CD1c-positive myeloid dendritic cell (primary cell): Measurements from ENCODE around the gene FPR3.

Experiments
- DNase-seq: peaks from one replicate; pipeline ENCODE4 v3.0.0-alpha.2; 2016; ENCODE audit errors: extremely low spot score

Gene FPR3

DNA sequence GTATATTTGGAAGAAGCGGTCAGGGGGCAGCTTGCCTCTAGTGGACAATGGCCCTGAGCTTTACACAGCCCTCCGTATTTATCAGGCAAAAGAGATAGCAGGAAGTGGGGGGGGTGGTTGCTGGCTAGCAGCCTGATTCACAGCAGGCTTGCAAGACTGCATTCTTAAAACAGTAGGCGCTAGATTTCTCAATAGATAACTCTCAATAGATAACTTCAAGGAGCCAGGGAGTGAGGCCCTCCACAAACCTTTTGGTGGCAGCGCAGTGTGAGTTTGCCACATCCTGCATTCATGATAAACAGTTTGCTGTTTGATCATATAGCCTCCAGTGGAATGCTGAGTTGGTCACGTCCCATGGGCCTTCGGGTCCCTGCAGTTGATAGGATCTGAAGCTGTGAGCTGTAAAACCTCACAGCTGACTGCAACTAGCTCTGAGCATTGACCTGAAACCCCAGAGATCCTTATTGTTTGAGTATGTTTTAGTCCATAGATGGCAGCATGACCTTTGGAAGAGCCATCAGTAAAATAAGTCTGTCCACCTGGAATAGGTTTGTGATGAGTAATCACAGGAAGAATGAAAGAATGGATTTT lies 12.2 kb downstream of the FPR3 start:
- peak; percentile 75 for DNase-seq

DNA sequence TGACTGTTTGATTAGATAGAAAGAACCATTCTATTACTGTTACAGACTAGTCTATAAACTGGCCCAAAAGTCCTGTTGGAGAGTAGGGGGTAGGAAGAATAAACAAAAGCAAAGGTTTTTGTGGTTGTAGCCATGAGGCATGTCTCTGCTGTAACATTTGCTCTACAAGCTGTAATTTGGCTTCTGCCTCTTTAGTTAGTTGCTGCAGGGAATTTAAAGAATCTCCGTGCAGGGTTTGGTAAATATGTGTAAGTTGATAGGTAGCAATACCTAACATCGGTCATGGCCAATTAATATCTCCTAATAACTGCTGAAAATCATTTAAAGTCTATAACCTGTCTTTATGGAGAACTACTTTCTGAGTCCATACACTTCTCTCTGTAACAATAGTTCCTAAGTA lies 13.0 kb downstream of the FPR3 start:
- no peak for DNase-seq

DNA sequence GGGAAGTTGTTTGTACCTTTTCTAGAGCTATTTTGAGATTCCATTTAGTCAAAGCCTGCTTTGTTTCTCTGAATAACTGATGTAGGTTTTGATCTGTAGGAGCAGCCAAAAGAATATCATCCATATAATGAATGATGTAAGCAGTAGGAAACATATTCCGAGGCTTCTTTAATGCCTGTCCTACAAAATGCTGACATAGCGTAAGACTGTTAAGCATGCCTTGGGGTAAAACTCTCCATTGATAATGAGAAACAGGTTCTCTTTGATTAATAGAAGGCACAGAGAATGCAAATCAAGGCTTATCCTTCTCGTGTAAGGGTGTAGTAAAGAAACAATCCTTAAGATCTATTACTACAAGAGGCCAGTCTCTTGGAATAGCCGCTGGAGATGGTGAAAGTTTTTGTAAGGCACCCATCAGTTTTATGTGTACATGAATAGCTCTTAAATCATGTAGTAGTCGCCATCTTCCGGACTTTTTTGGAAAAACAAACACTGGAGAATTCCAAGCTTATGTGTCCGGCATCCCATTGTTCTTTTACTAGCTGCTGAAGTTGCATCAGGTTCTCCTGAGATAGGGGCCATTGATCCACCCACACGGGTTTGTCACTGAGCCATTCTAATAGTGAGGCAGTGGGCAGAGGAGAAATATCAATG lies 13.5 kb downstream of the FPR3 start:
- peak; percentile 58 for DNase-seq

DNA sequence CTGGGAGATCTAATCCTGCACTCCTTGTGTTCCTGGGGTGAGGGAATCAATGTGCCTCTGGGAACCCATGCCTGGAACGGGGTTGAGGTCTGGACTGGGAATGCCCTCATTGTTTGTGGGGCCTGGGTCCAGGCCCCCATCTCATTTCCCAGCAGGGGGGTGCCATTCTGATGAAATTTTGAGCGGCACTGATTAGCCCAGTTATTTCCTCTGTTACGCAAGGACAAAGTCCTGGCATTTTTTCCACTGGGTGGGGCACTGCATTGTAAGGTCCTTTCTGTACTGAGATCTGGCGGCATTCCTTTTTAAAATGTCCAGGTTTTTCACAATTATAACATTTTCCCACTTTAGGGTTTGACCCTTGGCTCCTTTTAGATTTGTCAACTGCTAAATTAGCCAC lies 14.8 kb downstream of the FPR3 start:
- DNase-seq: peak; percentile 53

DNA sequence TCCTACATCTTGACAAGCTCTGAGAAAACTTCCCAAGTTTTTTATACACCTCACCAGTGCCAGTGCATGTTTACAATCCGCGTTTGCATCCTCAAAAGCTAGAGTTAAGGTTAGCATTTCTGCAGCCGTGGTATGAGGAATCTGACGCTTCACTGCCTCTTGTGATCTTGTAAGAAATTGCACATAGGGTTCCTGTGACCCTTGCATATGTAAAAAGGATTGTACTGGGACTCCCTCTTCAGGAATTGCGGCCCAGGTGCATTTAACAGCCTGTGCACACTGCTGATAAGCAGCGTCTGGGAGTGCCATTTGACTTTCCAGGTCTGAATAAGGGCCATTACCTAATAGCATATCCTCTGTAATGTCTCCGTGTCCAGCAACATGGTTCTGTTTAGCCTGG lies 15.3 kb downstream of the FPR3 start:
- DNase-seq: peak; percentile 63

DNA sequence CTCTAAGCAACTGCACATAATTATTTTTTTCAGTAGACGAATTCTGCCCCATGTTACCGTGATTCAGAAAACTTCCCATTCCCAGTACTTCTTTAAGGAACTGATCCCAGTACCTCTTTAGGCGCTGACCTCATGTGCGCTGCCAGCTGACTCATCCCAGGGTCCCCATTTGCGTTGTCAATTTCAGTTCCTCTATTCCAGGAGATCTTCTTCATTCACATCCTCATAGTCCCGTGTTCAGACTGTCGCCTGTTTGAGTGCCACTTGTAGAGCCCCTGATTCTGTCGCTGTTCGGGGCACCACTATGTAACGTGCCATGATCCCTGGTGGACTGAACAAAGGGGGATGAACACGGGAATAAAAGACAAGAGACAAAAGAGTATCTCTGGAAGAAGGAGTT lies 16.4 kb downstream of the FPR3 start:
- peak; percentile 96 for DNase-seq

DNA sequence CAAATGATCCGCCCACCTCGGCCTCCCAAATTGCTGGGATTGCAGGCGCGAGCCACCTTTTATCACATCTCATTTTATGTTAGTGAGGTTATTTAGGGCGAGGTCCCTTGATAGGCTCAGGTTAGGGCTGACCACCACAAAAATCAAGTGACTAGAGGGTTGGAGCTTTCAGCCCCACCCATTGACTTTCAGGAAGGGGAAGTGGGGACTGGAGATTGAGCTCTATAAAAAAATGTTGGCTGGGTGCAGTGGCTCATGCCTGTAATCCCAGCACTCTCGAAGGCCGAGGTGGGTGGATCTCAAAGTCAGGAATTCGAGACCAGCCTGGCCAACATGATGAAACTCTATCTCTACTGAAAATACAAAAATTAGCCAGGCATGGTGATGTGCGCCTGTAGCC lies 20.1 kb downstream of the FPR3 start:
- DNase-seq: peak; percentile 75

DNA sequence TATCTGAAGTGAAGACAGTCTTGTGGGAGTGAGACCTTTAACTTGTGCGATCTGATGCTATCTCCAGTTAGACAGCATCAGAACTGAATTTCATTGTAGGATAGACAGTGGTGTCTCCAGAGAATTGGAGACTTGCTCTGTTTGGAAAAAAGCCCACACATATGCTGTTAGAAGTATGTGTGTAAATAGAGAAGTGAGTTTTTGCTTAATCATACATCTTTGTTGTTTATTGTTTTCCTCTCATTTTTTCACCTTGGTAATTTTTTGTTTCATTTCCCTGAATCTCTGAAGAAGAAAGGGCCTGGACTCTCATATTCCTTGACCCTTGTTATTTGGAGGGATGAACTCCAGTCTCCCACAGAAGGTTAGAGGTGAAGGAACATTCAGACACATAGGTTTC lies 21.8 kb downstream of the FPR3 start:
- DNase-seq: peak; percentile 83

DNA sequence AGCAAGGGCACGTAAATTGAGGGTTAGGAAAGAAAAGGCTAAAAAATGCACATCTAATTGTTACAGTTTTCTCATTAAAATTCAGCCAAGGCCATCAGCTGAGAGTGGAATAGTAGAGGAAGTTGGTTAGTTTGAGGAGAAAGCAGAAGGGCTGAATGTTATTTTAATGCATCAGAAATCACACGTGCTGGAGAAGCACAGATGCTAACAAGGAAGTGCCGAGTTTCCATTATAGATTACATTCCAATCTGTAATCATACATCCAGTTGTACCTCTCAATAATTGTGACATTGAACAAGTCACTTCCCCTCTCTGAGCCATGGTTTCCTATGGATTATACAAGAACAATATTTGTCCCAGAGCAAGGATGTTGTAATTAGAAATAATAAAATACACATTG lies 25.1 kb downstream of the FPR3 start:
- DNase-seq: peak; percentile 81

DNA sequence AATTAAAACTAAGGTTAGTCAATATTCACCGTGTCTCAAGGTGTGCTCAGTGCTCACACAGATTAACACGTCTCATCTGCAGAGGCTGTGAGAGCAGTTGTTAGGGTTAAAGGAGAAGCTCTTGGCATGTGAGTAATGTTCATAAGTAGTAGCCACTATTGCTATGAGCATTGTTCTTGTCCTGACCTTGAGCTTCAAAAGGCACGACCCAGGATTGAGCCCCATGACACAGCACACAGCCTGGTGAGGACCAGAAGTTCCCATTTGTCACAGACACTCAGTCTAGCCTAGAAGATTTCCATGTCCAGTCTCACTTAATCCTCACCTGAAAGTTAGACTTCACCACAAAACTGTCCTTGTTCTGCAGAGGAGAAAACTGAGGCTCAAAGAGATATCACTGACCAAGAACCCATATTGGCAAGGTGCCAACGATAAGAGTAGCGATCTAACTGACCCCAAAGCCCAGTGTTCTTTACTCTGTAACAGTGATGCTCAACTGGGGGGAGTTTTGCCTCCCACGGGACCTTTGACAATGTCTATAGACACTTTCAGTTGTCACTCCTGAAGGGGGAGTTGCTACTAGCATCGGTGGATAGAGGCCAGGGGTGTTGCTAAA lies 26.0 kb downstream of the FPR3 start:
- peak; percentile 71 for DNase-seq

DNA sequence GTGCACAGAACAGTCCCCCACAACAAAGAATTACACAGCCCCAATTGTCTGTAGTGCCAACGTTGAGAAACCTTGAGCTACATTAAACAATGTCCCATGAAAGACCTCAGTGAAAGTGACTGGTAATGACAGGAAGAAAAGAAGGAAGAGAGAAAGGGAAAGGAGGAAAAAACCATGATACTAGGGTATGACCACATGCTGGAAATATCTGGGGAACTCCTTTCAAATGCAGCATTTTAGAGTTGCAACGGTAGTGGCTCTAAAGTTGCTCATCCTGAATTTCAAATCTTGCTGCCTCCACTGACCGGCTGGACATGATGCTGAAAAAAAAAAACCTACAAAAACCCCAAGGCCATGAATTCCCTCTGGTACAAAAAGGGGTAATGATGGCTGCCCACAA lies 26.5 kb downstream of the FPR3 start:
- peak; percentile 49 for DNase-seq

DNA sequence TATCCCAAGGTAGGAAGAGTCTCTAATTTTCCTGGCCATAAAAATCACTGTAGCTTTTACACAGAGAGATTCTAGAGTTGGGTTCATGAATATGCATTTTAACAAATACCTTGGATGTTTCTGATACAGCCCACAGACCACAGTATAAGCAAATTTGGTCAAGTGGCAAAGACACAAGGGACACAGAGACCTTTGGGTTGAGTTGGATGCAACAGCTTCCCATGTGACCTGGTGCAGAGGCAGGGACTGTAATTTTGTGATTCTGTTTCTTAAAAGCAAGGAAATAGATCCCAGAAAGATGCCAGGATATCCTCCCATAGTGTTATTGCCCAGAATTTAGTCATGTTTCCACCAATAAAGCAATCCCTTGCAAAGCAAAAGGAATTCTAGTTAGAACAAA lies 27.0 kb downstream of the FPR3 start:
- no peak for DNase-seq

DNA sequence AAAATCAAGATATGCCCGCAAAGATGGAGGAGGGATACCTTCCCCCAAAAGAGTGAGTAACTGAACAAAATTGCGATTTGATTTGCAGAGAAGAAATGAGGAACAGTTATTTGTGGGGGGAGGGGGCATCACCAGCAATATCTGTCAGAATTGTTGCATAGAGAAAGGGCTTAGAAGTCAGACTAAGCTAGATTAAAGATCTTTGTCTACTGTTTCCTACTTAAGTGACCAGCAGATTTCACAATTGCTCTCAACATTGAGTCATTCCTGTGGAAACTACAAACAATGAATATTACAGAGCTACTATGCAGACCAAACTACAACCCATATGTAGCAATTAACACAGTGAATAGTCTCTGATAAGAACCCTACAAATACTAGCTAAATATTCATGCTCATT lies 27.4 kb downstream of the FPR3 start:
- DNase-seq: peak; percentile 92

DNA sequence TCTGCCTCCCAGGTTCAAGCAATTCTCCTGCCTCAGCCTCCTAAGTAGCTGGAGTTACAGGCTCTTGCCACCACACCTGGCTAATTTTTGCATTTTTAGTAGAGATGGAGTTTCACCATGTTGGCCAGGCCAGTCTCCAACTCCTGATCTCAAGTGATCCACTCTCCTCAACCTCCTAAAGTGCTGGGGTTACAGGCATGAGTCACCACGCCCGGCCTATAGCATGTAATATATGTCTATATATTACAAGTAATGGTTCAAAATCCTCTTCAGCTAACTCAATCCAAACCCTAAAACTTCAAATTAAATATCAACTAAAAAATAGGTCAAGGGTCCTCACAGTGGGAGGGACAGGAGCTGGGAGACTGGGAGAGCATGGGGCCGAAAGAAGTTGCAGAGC lies 28.0 kb downstream of the FPR3 start:
- no peak for DNase-seq

DNA sequence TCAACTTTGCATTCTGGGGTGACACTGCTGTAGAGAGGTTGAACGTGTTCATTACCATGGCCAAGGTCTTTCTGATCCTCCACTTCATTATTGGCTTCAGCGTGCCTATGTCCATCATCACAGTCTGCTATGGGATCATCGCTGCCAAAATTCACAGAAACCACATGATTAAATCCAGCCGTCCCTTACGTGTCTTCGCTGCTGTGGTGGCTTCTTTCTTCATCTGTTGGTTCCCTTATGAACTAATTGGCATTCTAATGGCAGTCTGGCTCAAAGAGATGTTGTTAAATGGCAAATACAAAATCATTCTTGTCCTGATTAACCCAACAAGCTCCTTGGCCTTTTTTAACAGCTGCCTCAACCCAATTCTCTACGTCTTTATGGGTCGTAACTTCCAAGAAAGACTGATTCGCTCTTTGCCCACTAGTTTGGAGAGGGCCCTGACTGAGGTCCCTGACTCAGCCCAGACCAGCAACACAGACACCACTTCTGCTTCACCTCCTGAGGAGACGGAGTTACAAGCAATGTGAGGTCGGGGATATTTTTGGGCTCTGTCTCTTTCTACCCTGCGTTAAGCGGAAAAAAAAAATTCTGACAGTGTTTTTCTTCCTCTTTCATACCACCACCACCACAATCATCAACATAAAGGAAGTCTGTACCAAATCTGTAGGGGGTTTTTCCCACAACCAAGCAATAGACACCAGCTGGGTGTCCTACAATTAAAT lies 29.5 kb downstream of the FPR3 start:
- DNase-seq: peak; percentile 89

DNA sequence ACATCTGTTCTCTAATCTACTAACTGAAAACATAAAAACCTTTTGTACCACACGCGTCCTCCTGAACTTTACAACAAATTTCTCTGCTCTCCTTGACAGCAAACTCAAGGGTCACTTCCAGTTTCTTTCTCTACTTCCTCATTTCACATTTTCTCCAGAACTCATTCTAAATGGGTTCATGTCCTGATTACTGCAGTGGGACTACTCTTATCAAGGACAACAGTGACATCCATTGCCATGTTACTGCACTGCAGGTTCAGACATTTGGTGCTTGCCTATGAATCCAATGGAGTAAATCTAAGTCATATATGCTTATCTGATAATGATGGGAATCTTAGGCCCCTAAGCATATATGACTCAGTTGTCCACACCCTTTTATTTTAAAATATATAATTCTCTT lies 35.3 kb downstream of the FPR3 start:
- peak; percentile 92 for DNase-seq

DNA sequence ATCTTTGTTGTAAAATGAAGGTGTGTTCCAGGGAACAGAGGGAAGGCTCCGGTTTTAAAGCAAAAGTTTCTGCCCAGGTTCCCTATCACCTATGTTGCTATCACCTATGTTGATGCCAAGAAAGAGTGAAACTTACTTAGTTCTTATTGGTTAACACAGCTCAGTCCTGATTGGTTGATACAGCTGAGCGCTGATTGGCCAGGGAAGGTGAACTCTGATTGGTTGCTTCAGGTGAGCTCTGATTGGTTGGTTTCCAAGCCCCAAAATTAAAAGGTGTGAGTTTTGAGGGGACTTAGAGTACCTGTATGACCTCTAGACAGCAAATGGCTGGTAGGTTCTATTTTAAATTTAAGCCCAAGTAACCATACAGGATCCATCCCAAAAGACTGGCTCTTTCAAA lies 42.2 kb downstream of the FPR3 start:
- DNase-seq: no peak

DNA sequence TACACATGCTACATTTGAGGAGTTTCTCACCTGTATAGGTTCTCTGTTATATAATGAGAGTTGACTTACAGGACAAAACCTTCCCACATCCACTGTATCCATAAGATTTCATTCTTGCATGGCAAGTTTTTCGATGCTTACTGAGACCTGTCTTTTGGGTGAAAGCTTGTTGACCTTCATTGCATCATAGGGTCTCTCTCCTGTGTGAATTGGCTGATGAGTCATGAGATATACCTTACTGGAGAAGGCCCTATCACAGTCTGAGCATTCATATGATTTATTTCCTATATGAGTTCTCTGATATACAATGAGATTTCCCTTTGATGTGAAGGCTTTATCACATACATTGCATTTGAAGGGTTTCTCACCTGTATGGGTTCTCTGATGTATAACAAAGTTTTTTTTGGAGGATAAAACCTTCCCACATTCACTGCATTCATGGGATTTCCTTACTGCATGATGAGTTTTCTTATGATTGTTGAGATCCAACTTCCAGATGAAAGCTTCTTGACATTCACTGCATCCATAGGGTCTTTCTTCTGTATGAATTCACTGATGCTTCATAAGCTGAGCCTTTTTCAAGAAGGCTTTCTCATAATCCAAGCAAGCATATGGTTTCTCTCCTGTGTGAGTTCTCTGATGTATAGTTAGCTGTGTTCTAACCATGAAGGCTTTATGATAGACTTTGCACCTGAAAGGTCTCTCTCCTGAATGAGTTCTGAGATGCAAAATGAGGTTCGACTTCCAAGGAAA lies 67.1 kb downstream of the FPR3 start:
- DNase-seq: no peak

DNA sequence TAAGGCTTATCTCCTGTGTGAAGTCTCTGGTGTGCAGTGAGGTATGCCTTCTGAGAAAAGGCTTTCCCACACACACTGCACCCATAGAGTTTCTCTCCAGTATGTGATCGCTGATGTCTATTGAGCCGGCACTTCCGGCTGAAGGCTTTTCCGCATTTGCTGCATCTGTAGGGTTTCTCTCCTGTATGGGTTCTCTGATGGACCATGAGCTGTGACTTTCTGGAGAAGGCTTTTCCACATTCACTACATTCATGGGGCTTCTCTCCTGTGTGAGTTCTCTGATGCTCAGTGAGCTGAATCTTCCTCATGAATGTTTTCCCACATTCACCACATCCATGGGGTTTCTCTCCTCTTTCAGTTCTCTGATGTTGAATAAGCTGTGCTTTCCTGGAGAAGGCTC lies 78.1 kb downstream of the FPR3 start:
- no peak for DNase-seq
